CD4-positive, alpha-beta T cell treated with Interleukin-1 beta for 1 hour (primary cell): ENCODE results near the gene HOXC10.

ENCODE experiments used
- DNase-seq, 2 donors: peaks; one replicate each; pipeline ENCODE4 v3.0.0-alpha.2; 2020 to 2022

Gene HOXC10

GRCh38 chr12:54004063-54004840 is 19.3 kb downstream of the HOXC10 start:
- DNase-seq: no peak

DNA sequence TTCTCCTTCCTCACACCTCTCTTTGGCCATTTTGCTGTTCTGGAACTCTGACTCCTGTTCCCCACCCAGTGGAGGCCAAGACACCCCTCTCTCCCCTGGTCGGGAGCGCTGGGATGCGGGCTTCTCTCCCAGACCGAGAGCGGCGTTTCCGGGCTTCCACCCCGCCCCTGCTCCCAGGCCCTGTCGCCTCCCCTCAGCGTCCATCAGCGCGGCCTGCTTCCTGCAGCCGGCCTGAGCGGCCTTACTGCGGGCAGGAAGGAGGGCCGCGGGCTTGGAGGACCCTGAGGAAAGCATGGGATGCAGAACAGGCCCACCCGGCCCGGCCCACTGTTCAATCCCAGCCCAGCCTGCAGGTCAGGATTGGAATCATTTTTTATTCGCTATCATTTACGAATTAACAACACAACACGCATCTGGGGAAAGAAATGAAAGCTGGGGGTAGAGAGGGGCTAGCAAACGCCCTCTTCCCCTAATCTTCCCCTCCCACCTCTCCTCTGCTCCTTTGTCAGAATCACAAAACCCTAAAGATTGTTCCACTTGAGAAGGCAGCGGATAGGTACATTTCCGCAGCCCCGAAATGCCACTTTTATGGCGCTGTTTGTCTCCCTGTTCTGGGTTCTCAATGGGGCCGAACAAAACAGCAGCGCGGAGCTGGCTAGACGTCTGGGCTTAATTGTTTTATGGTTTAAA is 20.0 kb downstream of the HOXC10 start:
- no peak for DNase-seq

DNA sequence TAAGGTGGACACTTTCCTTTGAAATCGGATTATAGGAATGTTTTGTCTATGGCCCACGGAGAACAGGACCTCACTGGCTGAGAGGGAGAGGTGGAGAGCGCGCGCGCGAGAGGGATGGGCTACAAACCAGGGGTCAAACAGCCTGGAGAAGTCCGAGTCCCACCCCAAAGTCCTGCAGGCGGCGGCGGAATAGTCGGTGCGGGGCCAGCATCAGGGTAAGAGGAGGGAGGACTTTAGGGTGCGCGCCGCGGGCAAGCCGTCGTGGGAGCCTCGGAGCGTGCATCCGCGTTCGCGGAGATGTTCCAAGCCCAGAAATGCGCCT is 20.5 kb downstream of the HOXC10 start:
- no peak for DNase-seq

- peak; percentile 78 to 85 for DNase-seq
These were observed 21.1 kb downstream of the HOXC10 start for GRCh38 chr12:54005853-54006558.

GRCh38 chr12:54006559-54007220 is 21.7 kb downstream of the HOXC10 start:
- DNase-seq: no peak

GRCh38 chr12:54007538-54008259 is 22.8 kb downstream of the HOXC10 start:
- no peak for DNase-seq

GRCh38 chr12:54008260-54008552 is 23.3 kb downstream of the HOXC10 start:
- DNase-seq: no peak

- DNase-seq: no peak
These were observed 24.5 kb downstream of the HOXC10 start for GRCh38 chr12:54009171-54010052.

DNA sequence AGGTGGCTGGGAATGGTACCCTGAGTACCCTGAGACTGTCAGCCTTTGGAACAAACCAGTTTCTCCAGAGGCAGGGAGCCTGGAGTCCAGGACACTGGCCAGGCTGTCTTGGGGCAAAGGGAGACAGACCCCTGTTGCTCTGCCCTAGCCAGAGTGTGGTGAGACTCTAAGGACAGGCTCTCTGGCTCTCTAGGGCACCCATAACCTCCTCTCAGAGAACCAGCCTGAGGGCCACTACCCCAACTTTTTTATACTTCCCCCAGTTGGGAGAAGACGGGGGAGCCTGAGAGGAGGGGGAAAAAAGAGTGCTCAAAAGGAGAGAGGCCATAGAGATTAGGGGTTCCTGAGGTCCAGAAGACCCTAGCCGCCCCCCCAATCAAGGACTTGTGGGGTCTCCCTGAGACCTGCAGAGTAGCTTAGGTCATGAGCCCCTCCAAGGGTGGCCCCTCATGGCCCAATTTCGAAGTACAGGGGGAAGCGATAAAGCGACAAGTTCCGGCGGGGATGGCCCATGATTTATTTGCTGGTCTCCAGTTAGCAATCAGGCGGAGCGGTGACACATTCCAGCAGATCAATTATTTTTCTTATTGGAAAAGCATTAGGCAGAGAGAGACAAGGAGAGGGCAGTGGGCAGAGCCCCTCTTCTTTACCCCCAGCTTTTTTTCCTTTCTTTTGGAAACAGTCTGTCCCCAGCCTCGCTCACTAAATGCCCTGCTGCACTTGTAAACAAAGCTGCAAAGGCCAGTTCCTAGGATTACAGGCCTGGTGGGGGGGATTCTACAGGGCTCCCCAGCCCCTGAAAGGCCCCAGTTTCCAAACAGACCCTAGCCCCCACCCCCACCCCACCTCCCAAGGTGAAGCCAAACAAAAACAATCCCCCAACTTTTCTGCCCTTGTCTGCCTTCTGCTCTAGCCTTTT is 25.4 kb downstream of the HOXC10 start:
- no peak for DNase-seq

DNA sequence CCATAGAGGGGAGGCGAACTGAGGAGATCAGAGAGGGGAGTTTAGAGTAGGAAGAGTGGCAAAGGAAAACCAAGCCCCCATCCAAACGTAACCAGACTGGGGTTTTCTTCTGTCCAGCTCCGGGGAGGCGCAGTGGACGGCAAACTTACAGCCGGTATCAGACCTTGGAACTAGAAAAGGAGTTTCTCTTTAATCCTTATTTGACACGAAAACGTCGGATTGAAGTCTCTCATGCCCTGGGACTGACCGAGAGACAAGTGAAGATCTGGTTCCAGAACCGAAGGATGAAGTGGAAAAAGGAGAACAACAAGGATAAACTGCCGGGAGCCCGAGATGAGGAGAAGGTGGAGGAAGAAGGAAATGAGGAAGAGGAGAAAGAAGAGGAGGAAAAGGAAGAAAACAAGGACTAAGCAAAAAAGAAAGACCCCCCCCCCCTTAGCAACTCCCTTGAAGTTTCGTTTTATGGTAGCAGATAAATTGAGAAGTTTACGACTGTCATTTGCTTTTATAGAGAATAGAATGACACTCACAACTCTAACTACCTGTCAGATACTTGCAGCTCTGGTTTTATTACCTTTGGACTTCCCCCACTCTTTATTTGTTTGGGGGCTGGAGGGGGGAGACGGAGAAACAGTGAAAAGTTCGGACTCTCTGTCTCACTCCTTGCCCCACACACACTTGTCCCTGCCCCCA is 26.2 kb downstream of the HOXC10 start:
- DNase-seq: no peak

GRCh38 chr12:54011665-54012532 is 27.0 kb downstream of the HOXC10 start:
- DNase-seq: no peak

GRCh38 chr12:54012631-54013409 is 27.9 kb downstream of the HOXC10 start:
- no peak for DNase-seq

DNA sequence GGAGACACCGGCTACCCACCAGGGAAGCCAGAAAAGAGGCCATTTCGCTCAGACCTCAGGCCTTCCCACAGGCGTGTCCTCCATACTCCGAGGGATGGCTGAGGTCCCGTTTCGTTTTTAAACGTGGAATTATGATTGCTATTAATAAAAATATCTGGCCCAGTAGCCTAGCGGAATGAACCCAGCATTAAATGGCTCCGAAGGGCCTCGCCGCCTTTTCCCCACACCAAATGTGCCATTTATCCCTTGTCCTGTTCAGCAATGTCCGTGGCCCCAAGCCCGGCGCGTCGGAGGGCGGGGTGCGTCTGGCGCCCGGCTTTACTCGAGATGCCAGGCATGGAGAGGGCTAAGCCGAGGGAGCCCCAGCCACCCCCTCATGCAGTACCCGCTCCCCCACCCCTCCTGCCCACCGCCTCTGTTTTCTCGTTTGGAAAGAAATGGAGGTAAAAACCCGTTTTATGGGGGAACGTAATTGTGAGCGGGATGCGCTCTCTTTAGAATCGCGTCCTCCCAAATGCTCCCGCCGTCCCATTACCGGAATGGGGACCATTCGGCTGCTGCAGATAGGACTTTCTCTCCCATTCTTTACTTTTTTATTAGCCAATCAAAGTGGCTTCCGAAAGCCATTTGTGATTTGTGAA is 29.6 kb downstream of the HOXC10 start:
- no peak for DNase-seq

DNA sequence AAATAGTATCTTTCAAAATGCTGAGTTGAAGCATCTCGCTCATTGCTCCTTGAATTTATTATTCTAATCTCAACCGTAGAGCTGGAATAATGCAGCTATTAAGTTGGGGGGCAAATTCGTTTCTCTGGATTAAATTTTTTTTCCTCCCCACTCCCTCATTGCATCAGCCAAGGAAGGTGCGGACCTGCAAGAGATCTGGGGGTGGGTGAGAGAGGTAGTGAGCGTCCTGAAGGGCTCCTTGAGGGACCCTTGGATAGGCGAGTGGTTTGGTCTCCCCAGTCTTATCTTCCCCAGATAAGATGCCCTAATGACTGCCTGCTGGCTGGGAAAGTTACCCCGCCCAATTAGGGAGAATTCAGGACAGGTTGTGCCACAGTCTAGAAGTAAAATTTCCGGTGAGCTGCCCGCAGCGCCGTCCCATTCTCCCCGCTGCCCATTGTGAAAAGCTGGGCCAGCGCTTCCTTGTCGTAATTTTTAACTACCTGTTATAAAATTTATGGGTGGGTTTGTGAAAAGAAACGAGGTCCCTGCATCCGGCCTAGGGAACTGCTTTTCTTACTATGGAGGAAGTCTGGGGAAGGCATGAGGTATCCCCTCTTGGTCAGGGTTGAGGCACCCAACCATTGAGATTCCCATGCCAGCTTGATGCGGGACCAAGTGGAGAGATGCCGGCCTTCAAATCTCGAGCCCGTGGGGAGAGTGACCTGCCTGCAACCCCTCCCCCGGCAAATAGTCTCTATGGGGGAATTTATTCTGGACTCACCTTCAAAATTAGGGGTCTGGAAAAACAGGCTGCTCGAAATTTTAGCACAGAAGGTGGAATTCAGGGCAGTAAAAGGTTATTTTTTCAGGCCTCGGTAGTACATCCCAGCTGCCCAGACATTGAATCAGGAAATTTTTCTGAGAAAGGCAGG is 30.3 kb downstream of the HOXC10 start:
- DNase-seq: no peak

- no peak for DNase-seq
These were observed 31.1 kb downstream of the HOXC10 start for GRCh38 chr12:54016051-54016450.

GRCh38 chr12:54016478-54016964 is 31.6 kb downstream of the HOXC10 start:
- DNase-seq: no peak
